GM21576 (cell line): ENCODE data around the gene TMEM178B.
"Not testable (repeated sequence)": the region's sequence is repeated elsewhere in the genome, so short reads cannot be mapped to it uniquely, and the experiment has no call there.

Experiments
- ATAC-seq: cut with Tn5 transposase; IDR thresholded peaks from one replicate; pipeline ENCODE4 v1.9.1; 2021; ENCODE audit warnings: mild to moderate bottlenecking, moderate library complexity; ENCODE audit not compliant: unreplicated experiment

TMEM178B gene

DNA sequence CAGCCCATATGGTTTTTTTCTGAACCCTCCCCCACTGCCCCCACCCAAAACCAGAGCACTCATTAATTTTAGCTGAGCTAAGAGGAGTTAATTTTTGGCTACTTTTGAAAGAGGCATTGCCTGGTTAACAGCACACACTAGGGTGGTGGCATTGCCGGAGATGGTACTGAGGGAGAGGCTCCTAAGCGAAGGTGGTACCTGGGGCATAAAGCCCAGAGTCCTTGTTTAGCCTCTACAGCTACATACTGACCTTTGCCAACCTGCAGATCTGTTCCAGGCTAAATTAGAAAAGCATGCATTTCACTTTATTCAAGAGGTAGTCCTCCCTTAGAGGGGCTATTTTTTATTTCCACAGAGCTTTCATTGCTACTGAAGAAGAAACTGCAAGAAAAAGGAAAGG, 304.5 kb downstream of the TMEM178B start:
- no peak for ATAC-seq

DNA sequence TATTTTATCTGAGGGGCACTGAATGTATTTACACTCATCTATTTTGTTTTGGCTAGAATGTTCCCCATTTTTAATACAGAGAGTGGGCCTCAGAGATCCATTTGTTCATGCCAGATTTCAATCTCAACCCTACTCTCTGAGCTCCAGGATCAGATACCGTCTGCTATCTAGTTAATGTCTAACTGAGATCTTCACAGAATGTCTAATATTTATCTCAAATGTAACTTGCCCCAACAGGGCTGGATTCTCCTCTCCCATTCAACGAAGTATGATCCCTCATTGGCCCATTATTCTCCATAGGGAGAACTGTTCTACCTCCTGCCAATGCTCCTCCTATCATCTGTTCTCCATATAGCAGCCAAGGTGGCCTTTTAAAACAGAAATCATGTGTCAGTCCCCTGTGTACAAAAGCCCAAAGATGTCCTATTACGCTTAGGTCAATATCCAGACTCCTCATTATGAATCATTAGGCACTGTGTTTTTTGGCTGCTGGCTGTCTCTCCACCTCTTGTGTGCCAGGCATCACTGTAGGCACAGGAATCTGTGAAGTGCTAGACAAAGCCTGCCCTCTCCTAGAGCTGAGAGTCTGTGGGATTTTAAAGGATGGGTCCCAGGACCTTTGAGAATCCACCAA, 308.0 kb downstream of the TMEM178B start:
- no peak for ATAC-seq

DNA sequence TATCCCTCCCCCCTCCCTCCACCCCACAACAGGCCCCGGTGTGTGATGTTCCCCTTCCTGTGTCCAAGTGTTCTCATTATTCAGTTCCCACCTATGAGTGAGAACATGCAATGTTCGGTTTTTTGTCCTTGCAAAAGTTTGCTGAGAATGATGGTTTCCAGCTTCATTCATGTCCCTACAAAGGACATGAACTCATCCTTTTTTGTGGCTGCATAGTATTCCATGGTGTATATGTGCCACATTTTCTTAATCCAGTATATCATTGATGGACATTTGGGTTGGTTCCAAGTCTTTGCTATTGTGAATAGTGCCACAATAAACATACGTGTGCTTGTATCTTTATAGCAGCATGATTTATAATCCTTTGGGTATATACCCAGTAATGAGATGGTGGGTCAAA, 309.5 kb downstream of the TMEM178B start:
- not testable (repeated sequence) for ATAC-seq

DNA sequence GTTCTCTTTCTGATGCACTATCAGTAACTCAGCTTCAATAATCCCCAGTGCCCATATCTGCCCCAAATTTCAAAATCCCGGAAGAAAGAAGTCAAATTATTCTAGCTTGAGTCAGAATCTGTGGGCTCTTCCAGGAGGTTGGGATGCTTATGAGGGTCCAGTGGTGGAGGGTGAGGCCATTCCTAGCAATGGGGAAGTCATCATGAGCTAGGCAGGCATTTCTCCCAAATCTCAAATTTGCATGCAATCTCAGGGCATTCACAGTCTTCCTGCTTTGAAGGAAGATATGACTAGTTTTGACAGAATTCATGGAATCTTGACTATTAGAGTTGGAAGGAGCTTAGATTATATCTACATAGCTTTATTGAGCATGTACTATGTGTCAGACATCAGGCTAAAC, 313.0 kb downstream of the TMEM178B start:
- ATAC-seq: no peak

DNA sequence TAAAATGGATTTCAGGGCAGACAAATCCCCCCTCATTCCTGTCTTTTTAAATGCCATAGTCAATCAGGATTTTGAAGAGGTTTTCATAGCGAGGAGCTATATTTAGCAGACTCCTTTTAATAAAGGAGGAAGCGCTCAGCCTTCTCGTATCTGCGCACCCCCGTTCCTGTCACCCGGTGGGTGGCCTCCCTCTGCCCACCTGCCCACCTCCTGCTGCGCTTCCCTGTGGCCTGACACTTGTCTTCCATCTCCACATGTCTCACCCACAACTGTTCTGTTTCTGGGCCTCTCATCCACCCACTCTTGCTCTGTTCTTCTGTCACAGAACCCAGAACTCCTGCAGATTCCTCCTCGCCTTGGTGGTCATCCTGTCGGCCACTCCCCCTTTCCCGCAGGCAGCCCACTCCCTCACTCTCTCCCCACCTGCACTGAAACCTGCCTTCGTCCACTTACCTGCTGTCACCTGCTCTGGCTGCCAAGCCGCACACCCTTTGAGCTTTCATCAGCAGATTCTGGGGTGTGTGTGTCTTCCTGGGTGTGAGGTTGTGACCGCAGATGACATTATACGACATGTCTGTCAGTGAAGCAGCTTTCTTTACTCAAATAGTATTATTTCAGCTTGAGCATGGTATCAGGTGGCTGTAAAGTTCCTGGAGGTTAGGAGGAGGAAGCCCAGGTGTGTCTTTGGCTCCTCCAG, 313.8 kb downstream of the TMEM178B start:
- no peak for ATAC-seq

DNA sequence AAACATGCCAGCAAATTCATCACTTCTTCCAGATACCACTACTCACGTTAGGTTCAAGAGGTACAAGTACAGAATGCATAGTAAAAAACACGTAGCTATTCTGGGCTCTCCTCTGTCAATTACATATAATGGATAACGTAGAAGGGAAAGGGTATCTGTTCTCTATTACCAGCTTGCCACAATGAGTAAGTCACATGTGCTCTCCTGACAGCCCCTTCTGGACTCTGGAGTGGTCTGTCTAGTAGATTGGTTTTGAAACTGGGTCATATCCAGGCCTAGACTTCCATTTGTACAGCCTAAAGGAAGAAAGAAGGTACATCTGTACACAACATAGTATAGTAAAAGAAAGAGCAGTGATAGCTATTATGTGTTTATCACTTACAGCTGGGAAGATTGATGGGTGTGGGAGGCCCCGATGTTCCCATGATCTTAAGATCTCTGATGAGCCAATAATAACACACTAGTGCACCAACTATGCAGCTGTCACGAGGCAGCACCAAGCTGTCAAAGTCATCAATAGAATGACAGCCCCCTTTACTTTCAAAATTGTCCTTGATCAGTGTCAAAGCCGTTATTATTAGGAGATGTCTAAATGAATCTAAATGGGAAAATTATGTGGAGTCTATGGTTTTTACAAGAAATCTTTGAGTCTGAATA, 315.4 kb downstream of the TMEM178B start:
- no peak for ATAC-seq

DNA sequence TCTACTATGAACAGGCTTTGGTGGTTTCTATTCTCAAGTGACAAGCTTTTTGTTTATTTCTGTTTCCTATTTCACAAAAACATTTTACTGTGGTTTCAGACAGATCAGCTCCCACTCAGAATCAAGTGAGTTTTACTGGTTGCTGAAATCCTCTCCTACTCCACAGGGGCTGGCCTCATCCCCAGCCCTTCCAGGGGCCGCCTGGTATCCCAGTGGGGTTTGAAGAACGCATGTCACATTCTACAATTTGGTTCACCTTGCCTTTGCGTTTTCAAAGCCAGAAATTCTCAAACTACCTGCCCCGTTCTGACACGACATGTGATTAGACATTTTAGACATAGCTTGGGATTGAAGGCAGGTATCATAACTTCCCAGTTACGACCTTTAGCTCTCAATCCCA, 316.5 kb downstream of the TMEM178B start:
- no peak for ATAC-seq

DNA sequence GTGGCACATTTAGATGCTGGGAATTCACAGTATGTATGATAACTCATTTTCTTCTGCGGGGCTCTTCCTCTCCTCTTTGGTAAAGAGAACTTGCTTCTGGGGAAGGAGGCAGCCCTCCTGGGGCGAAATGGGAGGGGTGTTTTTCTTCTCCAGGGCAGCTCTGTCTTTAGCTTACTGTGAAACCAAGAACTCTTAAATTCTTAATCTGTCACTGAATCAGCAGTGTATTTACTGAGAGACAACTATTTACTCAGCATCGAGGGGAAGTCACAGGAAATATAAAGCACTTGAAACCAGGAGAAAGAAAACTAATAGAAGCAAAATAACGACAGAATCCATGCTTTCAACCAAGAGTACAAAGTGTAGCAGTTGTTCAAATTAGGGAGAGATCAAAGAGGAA, 319.2 kb downstream of the TMEM178B start:
- no peak for ATAC-seq

DNA sequence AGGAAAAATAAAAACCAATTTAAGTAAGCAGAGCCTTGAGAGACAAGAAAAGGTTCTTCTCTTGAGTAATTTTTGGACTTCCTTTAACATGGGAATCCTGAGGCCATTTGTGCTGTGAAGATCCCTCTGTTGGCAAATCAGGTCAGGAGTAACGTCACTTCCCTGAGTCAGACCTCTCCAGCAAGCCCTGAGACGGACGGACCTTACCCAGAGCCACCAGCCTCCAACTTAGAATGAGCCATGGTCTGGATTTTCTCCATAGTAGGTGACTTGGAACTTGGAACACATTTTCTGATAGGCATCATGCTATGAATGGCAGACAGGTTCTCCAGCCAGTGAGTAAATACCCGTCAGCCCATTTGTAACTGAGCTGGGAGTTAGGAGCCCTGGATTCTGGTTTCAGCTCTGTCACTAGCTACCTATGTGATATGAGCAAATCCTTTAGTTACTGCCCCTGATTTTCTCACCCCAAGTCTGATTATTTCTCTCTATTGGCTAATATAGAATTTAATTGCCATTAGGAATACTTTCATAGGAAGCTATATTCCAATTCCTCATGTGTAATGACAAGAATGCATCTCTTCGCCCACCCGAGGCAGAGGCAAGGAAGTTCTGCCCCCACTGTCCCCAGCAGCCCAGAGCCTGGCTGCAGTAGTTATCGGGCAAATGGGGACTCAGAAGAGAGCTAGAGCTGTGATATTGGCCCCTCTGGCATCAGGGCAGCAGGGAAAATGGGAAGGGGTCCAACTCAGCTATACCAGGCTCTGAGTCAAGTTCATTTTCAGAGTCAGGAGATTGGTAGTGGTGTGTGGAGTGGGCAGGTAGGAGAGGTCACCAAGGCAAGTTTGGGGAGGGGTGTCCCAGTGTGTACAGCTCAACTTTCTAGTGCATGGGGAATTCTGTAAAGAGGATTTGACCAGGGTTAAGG, 323.6 kb downstream of the TMEM178B start:
- ATAC-seq: no peak

DNA sequence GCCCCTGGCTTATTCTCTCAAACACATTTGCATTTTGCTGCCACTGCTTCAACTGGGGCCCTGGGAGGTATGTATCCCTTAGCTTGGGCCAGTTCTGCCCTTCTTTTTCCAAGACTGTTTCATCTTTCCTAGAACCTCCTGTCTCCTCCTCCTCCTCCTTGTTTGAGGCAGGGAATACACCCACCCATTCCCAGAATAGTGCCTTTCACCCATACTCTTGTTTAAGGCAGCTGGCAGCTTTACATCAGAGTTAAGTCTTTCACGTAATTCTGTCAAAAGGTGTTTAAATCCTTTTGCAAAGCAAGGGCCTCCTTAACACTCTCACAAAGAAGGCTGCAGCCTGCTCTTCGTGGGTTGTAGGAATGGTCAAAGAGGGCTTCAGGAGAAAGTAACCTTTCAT, 326.5 kb downstream of the TMEM178B start:
- ATAC-seq: no peak

DNA sequence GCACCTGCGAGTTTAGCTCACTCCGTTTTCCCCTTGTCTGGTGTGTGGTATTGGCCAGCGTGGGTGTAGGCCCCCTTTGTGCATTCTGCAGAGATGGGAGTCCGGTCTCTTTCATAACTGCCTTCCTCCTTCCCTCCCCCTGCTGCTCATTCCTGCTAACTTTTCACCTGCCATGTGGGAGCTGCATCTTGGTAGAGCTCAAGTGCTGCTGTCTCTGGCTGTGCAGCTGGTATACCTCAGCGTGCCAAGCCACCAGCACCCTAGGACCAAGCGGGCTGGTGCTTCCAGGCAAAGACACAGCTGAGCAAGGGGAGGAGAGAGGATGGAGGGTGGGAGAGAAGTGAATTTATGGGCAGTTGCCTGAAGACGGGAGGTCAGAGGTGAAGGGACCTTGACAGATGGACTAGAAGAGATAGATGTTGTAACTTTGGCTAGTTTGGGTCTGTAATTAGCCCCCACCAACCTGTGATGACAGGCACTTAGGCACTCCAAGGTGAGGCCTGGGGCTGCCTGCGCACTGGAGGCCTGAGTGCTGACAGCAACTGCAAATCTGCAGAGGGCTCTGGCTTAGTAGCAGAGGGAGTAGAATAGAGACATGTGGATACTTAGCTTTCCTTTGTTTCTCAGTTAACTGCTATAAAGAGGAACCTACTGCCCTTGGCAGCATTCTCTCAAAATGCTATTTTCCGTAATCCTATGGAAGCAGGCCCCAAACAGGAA, 328.6 kb downstream of the TMEM178B start:
- ATAC-seq: no peak

DNA sequence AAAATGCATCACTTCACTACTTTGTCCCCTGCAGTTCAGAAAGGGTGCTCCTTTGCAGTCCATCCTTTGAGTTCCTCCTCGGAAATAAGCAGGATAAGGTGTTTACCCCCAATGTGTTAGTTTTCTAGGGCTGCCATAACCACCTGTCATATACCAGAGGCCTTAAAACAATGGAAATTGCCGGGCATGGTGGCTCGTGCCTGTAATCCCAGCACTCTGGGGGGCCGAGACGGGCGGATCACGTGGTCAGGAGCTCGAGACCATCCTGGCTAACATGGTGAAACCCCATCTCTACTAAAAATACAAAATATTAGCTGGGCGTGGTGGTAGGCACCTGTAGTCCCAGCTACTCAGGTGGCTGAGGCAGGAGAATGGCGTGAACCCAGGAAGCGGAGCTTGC, 330.0 kb downstream of the TMEM178B start:
- ATAC-seq: not testable (repeated sequence)

DNA sequence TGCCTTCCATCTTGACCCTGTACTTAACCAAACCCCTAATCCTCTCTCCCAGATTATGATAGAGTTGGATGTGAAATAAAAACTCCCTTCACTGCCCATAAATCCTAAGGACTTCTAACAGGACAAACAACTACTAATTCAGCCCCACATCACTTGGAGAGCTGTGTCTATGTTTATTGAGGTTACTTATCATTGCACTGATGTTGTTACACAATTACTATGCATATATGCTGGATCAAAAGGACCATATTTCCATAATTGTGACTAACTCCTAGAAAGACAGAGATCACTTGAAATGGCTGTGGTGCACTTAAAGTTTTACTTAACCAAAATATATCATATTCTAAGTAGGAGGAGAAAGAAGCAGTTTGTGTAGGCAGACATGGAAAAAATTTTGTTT, 332.5 kb downstream of the TMEM178B start:
- no peak for ATAC-seq

DNA sequence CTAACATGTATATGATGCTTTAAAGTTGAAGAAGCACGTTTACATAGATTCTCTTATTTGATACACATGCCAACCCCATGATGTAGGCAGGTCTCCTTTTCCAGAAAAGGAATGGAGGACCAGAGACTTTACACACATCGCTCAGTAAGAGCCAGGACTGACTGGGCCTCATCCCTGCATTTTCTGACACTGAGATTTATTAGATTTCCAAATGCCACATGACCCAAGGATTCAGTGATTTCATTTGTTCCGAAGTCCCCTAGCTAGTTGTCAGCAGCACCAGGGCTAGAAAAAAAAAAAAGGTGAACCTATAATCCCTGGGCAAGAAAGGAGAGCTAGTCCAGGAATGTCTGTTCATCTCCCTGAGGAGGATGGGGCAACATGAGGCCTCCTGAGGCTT, 334.0 kb downstream of the TMEM178B start:
- ATAC-seq: no peak

DNA sequence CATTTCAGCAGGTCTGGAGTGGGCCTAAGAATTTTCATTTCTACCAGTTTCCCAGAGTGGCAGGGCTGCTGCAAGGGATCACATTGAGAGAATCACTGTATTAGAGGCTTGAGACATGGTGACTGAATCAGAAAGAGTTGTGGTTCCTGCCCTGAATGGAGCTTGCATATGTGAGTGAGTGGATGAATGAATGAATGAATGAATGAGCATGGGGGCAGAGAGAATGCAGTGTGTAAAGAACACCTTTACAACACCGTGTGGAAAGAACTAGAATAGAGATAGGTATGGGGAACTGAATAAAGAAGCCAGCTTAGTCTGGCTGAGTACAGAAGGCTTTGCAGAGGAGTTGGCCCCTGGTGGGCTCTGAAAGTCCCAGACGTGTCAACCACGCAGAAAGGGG, 334.6 kb downstream of the TMEM178B start:
- no peak for ATAC-seq

DNA sequence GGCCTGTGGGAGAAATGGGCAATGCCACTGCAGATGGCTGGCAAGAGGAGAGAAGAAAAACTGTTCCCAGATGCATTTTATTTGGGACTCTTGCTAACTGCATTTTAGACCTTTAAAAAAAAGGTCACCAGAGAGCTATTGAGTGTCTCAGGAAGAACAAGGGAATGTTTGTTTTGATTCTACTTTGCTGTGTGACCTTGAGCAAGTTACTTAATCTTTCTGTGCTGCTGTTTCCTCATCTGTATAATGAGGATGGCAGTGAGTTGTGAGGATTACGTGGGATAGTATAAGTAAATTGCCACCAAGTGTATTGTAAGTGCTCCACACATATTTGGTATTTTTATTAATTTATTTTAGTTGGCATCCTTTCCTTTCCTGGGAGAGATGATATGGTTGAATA, 335.4 kb downstream of the TMEM178B start:
- ATAC-seq: no peak

DNA sequence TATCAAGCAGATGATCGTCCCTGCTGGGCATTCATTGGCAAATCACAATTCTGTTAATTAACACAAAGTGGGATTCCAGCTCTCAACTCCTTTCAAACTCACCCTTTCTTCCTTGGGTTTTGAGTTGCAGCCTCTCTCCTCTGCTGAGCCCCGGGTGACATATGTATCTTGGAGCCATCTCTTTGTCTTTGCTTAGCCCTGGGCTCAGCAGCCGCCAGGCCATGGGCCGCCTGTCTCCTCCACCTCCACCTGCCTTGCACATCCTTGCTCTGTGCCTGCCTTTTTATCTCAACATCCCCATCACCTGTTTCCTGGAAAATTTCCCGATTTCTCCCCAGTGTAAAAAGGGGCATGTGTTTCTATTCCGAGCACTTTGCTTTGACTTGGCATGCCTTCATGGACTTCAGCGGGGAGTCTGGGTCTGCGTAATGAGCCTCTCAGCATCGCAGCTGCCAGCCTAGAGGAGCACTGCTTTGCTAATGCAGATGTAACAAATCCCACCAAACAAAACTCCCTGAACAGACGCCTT, 336.0 kb downstream of the TMEM178B start:
- ATAC-seq: no peak

DNA sequence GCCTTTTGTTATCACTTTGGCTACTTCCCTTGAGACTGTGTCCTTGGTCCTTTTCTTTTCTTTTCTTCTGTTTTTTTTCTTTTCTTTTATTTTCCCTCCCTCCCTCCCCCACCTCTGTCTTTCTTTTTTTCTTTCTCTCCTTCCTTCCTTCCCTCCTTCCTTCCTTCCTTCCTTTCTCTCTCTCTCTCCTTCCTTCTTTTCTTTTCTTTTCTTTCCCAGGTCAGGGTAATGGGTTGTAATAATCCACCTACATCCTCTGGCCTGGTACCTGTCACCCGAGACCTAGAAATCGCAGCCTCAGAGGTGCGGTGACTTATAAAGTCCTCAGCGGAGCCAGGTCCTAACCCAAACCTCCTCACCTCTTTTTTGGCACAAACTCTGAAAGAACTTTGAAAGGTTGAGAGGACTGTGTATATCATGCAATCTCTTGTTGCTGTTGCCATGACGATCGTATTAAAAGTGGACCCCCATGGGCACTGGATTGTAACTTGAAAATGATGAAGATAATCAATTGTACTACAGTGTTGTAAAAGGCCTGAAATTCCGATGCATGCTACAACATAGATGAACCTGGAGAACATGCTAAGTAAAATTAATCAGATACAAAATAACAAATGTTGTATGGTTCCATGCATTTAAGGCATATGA, 336.6 kb downstream of the TMEM178B start:
- ATAC-seq: no peak

DNA sequence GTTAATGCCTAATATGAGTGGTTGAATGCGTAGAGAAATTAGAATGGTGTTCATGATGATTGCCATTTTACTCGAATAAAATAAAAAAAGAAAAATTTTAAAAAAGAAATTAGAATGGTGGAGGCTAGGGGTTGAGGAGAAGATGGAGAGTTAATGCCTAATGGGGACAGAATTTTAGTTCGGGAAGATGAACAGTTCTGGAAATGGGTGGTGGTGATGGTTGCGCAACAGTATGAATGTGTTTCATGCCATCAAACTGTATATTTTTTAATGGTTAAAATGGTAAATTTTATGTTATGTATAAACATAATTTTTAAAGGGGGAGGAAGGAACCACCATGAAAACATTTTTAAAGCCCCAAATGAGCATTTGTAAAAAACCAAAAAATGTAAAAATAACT, 337.3 kb downstream of the TMEM178B start:
- no peak for ATAC-seq

DNA sequence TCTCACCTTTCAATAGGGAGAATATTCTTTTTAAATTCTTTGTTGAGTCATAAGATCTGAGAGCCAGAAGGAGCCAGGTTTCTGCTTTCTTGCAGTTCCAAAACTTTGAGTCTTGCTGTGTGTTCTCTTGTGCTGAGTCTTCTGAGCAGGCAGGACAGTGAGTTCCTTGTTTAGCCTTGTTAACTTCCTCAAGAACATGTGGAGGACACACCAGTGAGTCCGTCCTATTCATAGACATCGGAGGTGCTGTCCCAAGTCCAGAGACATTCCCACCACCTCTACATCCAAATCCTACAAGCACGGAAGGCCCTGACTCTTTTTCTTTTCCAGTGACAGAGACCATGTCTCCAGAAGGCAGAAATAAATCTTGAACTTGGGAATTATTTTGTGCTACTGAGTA, 342.1 kb downstream of the TMEM178B start:
- ATAC-seq: no peak
